SK-N-SH (cell line): ENCODE data around the gene OR7D2. TPM values are rescaled to one million over a fixed set of nuclear protein-coding genes. Genes with fewer than 3 reads are reported as not detected.

Experiments
- CTCF ChIA-PET: fragments of 300-600, 350-600 bp; formaldehyde crosslinking; extraction: SDS; loops from one replicate; lab custom pipeline; 2021; lab: Yijun Ruan, JAX
- POLR2A ChIA-PET: fragments of 350-600 bp; sonication (Branson Sonifier 250); formaldehyde crosslinking; extraction: SDS; loops from one replicate; lab custom pipeline; 2020; ENCODE audit warnings: antibody characterized with exemption, inconsistent platforms; lab: Yijun Ruan, JAX
- DNase-seq: peaks from one replicate; pipeline ENCODE4 v3.0.0; 2012
- H2AFZ ChIP-seq: fragments of 200-600 bp; sonication (generic); 2 replicates; pipeline ENCODE4 v1.8.1; 2016; ENCODE audit warnings: antibody characterized with exemption, mild to moderate bottlenecking, low read depth
- H3F3A ChIP-seq: fragments of 200-600 bp; sonication (generic); replicated peaks from 2 replicates; pipeline ENCODE3; 2016; ENCODE audit warnings: antibody characterized with exemption, mild to moderate bottlenecking; ENCODE audit not compliant: insufficient read depth
- H3K27ac ChIP-seq, 2 experiments: fragments of 200-500 bp in 1 of 2; fragments of 200-600 bp in 1 of 2; sonication (Bioruptor generic) in 1 of 2; sonication (generic), shearing (Covaris generic) in 1 of 2; 2 replicates each; pipeline versions ENCODE4 v1.5.1 to v1.6.1; 2014 to 2016; ENCODE audit warnings: low read depth in 2 of 2, inconsistent platforms in 1 of 2, low read length in 1 of 2, mild to moderate bottlenecking in 1 of 2, mixed read lengths in 1 of 2
- H3K27me3 ChIP-seq: fragments of 200-600 bp; sonication (generic), shearing (Covaris generic); 2 replicates; pipeline ENCODE4 v1.6.1; 2016; ENCODE audit warnings: mixed run types; ENCODE audit not compliant: insufficient read depth
- H3K36me3 ChIP-seq, 2 experiments: fragments of 200-500 bp in 1 of 2; fragments of 200-600 bp in 1 of 2; sonication (Bioruptor generic) in 1 of 2; sonication (generic) in 1 of 2; replicated peaks in 1 of 2; 2 replicates each; pipeline versions ENCODE3 to v1.5.1; 2014 to 2016; ENCODE audit warnings: low read length in 1 of 2, mild to moderate bottlenecking in 1 of 2; ENCODE audit not compliant: insufficient read depth in 2 of 2, control insufficient read depth in 1 of 2
- H3K4me1 ChIP-seq, 2 experiments: fragments of 200-500 bp in 1 of 2; fragments of 200-600 bp in 1 of 2; sonication (Bioruptor generic) in 1 of 2; sonication (generic), shearing (Covaris generic) in 1 of 2; 2 replicates each; pipeline versions ENCODE4 v1.5.1 to v1.6.1; 2014 to 2016; ENCODE audit warnings: low read depth in 1 of 2, low read length in 1 of 2, mixed run types in 1 of 2; ENCODE audit not compliant: insufficient read depth in 2 of 2, control insufficient read depth in 1 of 2
- H3K4me2 ChIP-seq: fragments of 200-600 bp; sonication (generic), shearing (Covaris generic); 2 replicates; pipeline ENCODE4 v1.6.1; 2017; ENCODE audit warnings: mixed run types
- H3K4me3 ChIP-seq, 2 experiments: fragments of 200-500 bp in 1 of 2; fragments of 200-600 bp in 1 of 2; sonication (Bioruptor generic) in 1 of 2; sonication (generic), shearing (Covaris generic) in 1 of 2; 2 replicates each; pipeline versions ENCODE4 v1.5.1 to v1.8.1; 2014 to 2016; ENCODE audit warnings: low read depth in 2 of 2, inconsistent platforms in 1 of 2, low read length in 1 of 2, mild to moderate bottlenecking in 1 of 2, mixed read lengths in 1 of 2, moderate library complexity in 1 of 2
- H3K79me2 ChIP-seq: fragments of 200-600 bp; sonication (generic); 2 replicates; pipeline ENCODE4 v1.8.1; 2017; ENCODE audit warnings: mild to moderate bottlenecking; ENCODE audit not compliant: insufficient read depth
- H3K9ac ChIP-seq: fragments of 200-600 bp; sonication (generic); 2 replicates; pipeline ENCODE4 v1.6.1; 2017; ENCODE audit warnings: mixed run types
- H3K9me2 ChIP-seq: fragments of 200-600 bp; sonication (generic); 2 replicates; pipeline ENCODE4 v1.6.1; 2017; ENCODE audit warnings: mixed run types
- H3K9me3 ChIP-seq: fragments of 200-600 bp; sonication (generic); 2 replicates; pipeline ENCODE4 v1.6.1; 2017; ENCODE audit warnings: mixed run types, mild to moderate bottlenecking, moderate library complexity
- H4K20me1 ChIP-seq: fragments of 200-600 bp; sonication (generic); 2 replicates; pipeline ENCODE4 v1.6.1; 2017; ENCODE audit warnings: mild to moderate bottlenecking, mixed run types; ENCODE audit not compliant: insufficient read depth
- EZH2phosphoT487 ChIP-seq: fragments of 200-600 bp; sonication (generic); IDR thresholded peaks from 2 replicates; pipeline ENCODE4 v1.6.1; 2017; ENCODE audit warnings: low read depth, mixed run types, mild to moderate bottlenecking, antibody characterized with exemption, moderate library complexity, borderline replicate concordance
- FOSL2 ChIP-seq: IDR thresholded peaks from 2 replicates; pipeline ENCODE4 v1.4.0; 2012; ENCODE audit warnings: low read depth, mild to moderate bottlenecking, moderate library complexity, borderline replicate concordance
- FOXM1 ChIP-seq: IDR thresholded peaks from 2 replicates; pipeline ENCODE4 v1.4.0; 2012; ENCODE audit warnings: low read depth, mild to moderate bottlenecking
- POLR2AphosphoS5 ChIP-seq: IDR thresholded peaks from 2 replicates; pipeline ENCODE4 v1.6.1; 2012; ENCODE audit warnings: low read depth, low read length
- REST ChIP-seq: IDR thresholded peaks from 2 replicates; pipeline ENCODE4 v1.6.1; 2012; ENCODE audit warnings: mild to moderate bottlenecking, low read depth, low read length, moderate library complexity
- RFX5 ChIP-seq: IDR thresholded peaks from 2 replicates; pipeline ENCODE4 v1.6.1; 2012; ENCODE audit warnings: mild to moderate bottlenecking, improper control_type of control experiment, low read length
- SIN3A ChIP-seq: IDR thresholded peaks from 2 replicates; pipeline ENCODE4 v1.6.1; 2012; ENCODE audit warnings: low read depth, mild to moderate bottlenecking, low read length, moderate library complexity, borderline replicate concordance
- TAF1 ChIP-seq: IDR thresholded peaks from 2 replicates; pipeline ENCODE4 v1.6.1; 2012; ENCODE audit warnings: low read depth, mild to moderate bottlenecking, low read length, moderate library complexity, borderline replicate concordance
- USF1 ChIP-seq: IDR thresholded peaks from 2 replicates; pipeline ENCODE4 v1.4.0; 2012; ENCODE audit warnings: low read depth, borderline replicate concordance
- YY1 ChIP-seq: IDR thresholded peaks from 2 replicates; pipeline ENCODE4 v1.4.0; 2012; ENCODE audit warnings: low read depth, mild to moderate bottlenecking
- WGBS: methylation state at CpG from one replicate; pipeline ENCODE4 v1.1.6; 2017; ENCODE audit warnings: low lambda C conversion rate; 5-methylcytosine and 5-hydroxymethylcytosine counted together
- polyA plus RNA-seq, 3 experiments: library from polyadenylated mRNA; depleted of rRNA; stranded (reverse); fragments of >200 nt; gene quantifications; 2 replicates each; pipeline ENCODE4 v1.2.3, GENCODE V29; 2012
- TF ChIP-seq, protein P1 (sequence below): fragments of 150-350 bp; IDR thresholded peaks from 2 replicates; pipeline ENCODE4 v1.6.1; 2016; ENCODE audit warnings: mild to moderate bottlenecking, low read depth, low read length
- TF ChIP-seq, protein P2 (sequence below): IDR thresholded peaks from 2 replicates; pipeline ENCODE4; 2012

Gene OR7D2
- polyA plus RNA-seq, 1 of the 3 experiments (the other 2 are of a cell fraction): not detected

- no peak overlapping the region for H3K4me3 ChIP-seq
- peaks cover 34 to 49% of the 10 kb centered on the region in 2 experiments for H3K36me3 ChIP-seq
- no peak overlapping the region for H3K9ac ChIP-seq
- H3K4me1 ChIP-seq: no peaks in the 10 kb centered on the region
- no peak overlapping the region for H3K4me2 ChIP-seq
- no peak overlapping the region for H3K27ac ChIP-seq
- H3K9me3 ChIP-seq: no peaks in the 10 kb centered on the region
- H3K27me3 ChIP-seq: no peaks in the 10 kb centered on the region
- DNase-seq: no peak
- TF ChIP-seq, protein P1, sequence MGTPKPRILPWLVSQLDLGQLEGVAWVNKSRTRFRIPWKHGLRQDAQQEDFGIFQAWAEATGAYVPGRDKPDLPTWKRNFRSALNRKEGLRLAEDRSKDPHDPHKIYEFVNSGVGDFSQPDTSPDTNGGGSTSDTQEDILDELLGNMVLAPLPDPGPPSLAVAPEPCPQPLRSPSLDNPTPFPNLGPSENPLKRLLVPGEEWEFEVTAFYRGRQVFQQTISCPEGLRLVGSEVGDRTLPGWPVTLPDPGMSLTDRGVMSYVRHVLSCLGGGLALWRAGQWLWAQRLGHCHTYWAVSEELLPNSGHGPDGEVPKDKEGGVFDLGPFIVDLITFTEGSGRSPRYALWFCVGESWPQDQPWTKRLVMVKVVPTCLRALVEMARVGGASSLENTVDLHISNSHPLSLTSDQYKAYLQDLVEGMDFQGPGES: no peak
- no peak for TF ChIP-seq TAF1
- 93% methylated on average over 3 of the region's 3 CpGs for WGBS
- POLR2A ChIA-PET: no interaction called here
- no peaks in the 10 kb centered on the region for H4K20me1 ChIP-seq
- H2AFZ ChIP-seq: no peak overlapping the region
- no peaks in the 10 kb centered on the region for H3F3A ChIP-seq
- H3K9me2 ChIP-seq: no peaks in the 10 kb centered on the region
- no peaks in the 10 kb centered on the region; the same call in 1 of the 2 replicates for H3K79me2 ChIP-seq
- CTCF ChIA-PET: no interaction called here
These were observed 13.5 kb upstream of the OR7D2 start for GRCh38 chr19:9165261-9165660.

DNA sequence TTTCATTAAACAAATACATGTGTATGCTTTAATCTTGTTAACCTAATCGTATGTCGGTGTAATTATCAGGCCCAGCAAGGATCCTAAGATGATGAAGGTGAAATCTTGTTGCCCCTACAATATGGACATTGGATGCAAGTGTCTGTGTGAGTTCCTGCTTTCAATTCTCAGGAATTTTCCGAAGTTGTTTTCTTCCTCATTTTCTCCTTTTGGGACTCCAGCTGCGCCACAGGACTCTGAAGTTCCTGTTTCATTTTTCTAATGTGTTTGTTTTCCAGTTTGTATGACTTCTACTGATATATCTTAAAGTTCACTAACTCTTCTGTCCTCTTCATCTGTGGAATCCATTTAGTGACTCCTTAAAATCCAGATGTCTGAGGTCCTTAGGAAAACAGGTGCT, 11.9 kb upstream of the OR7D2 start:
- peaks cover 18 to 33% of the 10 kb centered on the region in 2 experiments for H3K36me3 ChIP-seq
- no peaks in the 10 kb centered on the region for H3K9me3 ChIP-seq
- no peak for TF ChIP-seq USF1
- H3K4me3 ChIP-seq: no peak overlapping the region
- no peaks in the 10 kb centered on the region for H3K4me1 ChIP-seq
- 90% methylated on average over 4 of the region's 4 CpGs for WGBS
- H3K9me2 ChIP-seq: no peaks in the 10 kb centered on the region
- H3F3A ChIP-seq: no peaks in the 10 kb centered on the region
- no peak overlapping the region for H3K27ac ChIP-seq
- no peak overlapping the region for H3K4me2 ChIP-seq
- no peaks in the 10 kb centered on the region; the same call in 1 of the 2 replicates for H3K79me2 ChIP-seq
- no peaks in the 10 kb centered on the region for H4K20me1 ChIP-seq
- no peak for DNase-seq
- POLR2A ChIA-PET: no interaction called here
- H2AFZ ChIP-seq: no peak overlapping the region
- CTCF ChIA-PET: no interaction called here
- no peaks in the 10 kb centered on the region for H3K27me3 ChIP-seq
- no peak overlapping the region for H3K9ac ChIP-seq

GRCh38 chr19:9171393-9171991, 7.3 kb upstream of the OR7D2 start:
- H2AFZ ChIP-seq: no peak overlapping the region
- CTCF ChIA-PET: interaction anchor here (1.2 kb wide), 1 partner anchor 34 kb away, joined by 3 read pairs; no protein-coding TSS in a partner anchor
- H3K79me2 ChIP-seq: no peaks in the 10 kb centered on the region
- H4K20me1 ChIP-seq: no peaks in the 10 kb centered on the region
- WGBS: 35% methylated on average over 4 of the region's 6 CpGs
- no peaks in the 10 kb centered on the region for H3F3A ChIP-seq
- no peaks in the 10 kb centered on the region for H3K27me3 ChIP-seq
- H3K27ac ChIP-seq: no peak overlapping the region
- H3K4me2 ChIP-seq: no peak overlapping the region
- POLR2A ChIA-PET: no interaction called here
- H3K36me3 ChIP-seq: peaks cover 0 to 2% of the 10 kb centered on the region in 2 experiments
- H3K9me2 ChIP-seq: no peaks in the 10 kb centered on the region
- H3K9ac ChIP-seq: no peak overlapping the region
- H3K4me1 ChIP-seq: no peaks in the 10 kb centered on the region
- no peaks in the 10 kb centered on the region for H3K9me3 ChIP-seq
- DNase-seq: no peak
- H3K4me3 ChIP-seq: no peak overlapping the region
- TF ChIP-seq, protein P2, sequence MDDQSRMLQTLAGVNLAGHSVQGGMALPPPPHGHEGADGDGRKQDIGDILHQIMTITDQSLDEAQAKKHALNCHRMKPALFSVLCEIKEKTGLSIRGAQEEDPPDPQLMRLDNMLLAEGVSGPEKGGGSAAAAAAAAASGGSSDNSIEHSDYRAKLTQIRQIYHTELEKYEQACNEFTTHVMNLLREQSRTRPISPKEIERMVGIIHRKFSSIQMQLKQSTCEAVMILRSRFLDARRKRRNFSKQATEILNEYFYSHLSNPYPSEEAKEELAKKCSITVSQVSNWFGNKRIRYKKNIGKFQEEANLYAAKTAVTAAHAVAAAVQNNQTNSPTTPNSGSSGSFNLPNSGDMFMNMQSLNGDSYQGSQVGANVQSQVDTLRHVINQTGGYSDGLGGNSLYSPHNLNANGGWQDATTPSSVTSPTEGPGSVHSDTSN: no peak
- TF ChIP-seq FOSL2 (no peak), FOXM1 (no peak), REST (no peak), RFX5 (no peak), SIN3A (no peak), POLR2AphosphoS5 (no peak), USF1 (no peak), YY1 (no peak), TAF1 (no peak), EZH2phosphoT487 (no peak)
